Vagina (tissue), 2 donors: ENCODE results near the gene BAG5.

Experiments used
- CTCF ChIP-seq, 3 experiments: fragments of 450-650 bp in 2 of 3; fragments of 200-600 bp in 1 of 3; sonication (generic) in 1 of 3; IDR thresholded peaks; one replicate each; pipeline ENCODE4 v1.5.1; 2017 to 2019; ENCODE audit warnings: antibody characterized with exemption in 3 of 3, mild to moderate bottlenecking in 2 of 3, moderate library complexity in 2 of 3
- POLR2A ChIP-seq, 2 donors: fragments of 450-650 bp; IDR thresholded peaks; one replicate each; pipeline ENCODE4 v1.6.1; 2017; ENCODE audit warnings: antibody characterized with exemption in 2 of 2, mild to moderate bottlenecking in 2 of 2, moderate library complexity in 2 of 2
- POLR2AphosphoS5 ChIP-seq, 2 donors: sonication (generic); formaldehyde crosslinking; IDR thresholded peaks; one replicate each; pipeline ENCODE4 v1.9.0; 2017; ENCODE audit warnings: antibody characterized with exemption in 2 of 2, mild to moderate bottlenecking in 2 of 2, low read depth in 1 of 2; ENCODE audit not compliant: insufficient read depth in 1 of 2

- TF ChIP-seq CTCF (IDR thresholded peaks at IDR 0.05) (no peak), POLR2AphosphoS5 (IDR thresholded peaks at IDR 0.05; ENCODE audit: insufficient read depth in 1 of 2, low read depth in 1 of 2) (no peak), POLR2A (IDR thresholded peaks at IDR 0.05) (no peak)
Observed at GRCh38 chr14:103524002-103524935, 38.2 kb downstream of the BAG5 start.
